LNCAP (cell line): Measurements from ENCODE around the gene SLC52A3.

ENCODE experiments used
- TF ChIP-seq, protein P1 (sequence below): fragments of 450-650 bp; IDR thresholded peaks from 2 replicates; pipeline ENCODE4 v1.5.1; 2017; ENCODE audit warnings: mild to moderate bottlenecking

The SLC52A3 gene

DNA sequence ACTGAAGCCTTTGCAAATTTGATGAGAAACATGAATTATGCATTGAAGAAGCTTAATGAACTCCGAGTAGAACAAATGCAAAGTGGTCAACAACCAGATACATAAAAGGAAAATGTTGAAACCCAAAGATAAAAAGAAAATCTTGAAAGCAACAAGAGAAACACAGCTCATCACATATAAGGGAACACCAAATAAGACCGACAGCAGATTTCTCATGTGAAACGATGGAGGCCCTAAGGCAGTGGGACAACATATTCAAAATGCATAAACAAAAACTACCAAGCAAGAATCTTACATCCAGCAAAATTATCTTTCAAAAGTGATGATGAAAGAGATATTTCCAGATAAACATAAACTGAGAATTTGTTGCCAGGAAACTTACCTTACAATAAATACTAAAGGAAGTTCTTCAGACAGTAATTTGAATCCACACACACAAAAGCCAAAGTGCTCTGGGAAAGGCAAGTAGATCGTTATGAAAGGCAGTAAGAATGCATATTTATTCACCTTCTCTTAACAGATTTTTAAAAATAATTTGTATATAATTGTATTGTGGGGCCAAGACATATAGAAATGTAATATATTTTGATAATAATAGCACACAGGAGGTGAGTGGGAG, 22.5 kb downstream of the SLC52A3 start:
- TF ChIP-seq, protein P1, sequence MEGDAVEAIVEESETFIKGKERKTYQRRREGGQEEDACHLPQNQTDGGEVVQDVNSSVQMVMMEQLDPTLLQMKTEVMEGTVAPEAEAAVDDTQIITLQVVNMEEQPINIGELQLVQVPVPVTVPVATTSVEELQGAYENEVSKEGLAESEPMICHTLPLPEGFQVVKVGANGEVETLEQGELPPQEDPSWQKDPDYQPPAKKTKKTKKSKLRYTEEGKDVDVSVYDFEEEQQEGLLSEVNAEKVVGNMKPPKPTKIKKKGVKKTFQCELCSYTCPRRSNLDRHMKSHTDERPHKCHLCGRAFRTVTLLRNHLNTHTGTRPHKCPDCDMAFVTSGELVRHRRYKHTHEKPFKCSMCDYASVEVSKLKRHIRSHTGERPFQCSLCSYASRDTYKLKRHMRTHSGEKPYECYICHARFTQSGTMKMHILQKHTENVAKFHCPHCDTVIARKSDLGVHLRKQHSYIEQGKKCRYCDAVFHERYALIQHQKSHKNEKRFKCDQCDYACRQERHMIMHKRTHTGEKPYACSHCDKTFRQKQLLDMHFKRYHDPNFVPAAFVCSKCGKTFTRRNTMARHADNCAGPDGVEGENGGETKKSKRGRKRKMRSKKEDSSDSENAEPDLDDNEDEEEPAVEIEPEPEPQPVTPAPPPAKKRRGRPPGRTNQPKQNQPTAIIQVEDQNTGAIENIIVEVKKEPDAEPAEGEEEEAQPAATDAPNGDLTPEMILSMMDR: no peak

DNA sequence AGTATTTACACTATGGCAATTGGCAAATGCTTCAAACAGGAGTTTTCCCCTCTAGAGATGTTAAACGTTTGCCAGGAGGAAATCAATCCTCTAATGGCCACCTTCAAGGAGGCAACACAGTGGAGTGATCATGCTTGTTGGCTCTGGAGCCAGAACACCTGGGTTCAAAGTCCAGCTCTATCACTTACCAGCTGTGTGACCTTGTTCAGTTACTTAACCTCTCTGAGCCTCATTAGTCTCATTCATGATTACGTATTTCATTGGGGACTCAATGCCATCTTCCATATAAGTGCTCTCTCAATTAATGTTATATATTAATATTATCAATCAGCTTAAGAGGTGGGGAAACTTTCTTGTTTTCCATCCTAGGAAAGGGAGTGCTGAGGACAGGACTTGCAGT, 26.1 kb downstream of the SLC52A3 start:
- TF ChIP-seq, protein P1: no peak

DNA sequence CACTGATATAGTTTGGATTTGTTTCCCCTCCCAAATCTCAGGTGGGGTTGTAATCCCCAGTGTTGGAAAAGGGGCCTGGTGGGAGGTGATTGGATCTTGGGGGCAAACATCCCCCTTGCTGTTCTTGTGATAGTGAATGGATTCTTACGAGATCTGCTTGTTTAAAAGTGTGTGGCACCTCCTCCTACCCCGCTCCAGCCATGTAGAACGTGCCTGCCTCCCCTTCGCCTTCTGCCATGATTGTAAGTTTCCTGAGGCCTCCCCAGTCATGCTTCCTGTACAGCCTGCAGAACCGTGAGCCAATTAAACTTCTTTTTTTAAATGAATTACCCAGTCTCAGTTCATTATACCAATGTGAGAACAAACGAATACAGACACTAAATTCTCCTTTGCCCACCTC, 26.7 kb downstream of the SLC52A3 start:
- TF ChIP-seq, protein P1: no peak

DNA sequence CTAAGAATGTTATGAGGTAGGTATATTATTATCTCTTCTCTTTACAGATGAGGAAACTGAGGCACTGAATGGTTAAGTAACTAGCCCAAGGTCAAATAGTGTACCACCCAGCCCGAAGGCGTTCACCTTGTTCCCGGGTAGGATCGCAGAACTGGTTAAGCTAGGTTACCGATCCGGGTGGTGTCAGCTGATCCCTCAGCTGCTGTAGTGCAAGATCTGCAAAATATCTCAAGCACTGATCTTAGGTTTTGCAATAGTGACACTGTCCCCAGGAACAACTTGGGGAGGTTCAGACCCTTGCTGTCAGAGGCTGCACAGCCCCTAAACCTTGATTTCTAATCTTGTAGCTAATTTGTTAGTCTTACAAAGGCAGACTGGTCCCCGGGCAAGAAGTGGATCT, 28.1 kb downstream of the SLC52A3 start:
- TF ChIP-seq, protein P1: no peak

DNA sequence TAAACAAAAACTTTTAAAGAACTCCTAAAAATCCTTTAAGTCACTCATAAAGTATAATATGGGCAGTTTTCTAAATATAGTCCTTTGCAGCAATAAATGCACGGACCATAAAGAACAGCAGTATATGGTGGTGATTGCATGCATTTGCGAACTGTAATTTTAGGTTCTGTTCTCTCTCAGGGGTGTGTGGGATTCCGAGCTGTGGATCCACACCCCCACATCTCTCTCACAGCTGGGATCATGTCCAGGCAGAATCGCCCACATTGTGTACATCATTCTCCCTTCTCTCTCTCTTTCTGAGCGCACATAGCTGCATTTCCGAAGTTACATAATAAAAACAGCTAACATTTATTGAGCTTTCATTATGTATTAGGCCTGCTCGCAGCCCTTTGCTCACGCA, 28.6 kb downstream of the SLC52A3 start:
- TF ChIP-seq, protein P1: no peak

DNA sequence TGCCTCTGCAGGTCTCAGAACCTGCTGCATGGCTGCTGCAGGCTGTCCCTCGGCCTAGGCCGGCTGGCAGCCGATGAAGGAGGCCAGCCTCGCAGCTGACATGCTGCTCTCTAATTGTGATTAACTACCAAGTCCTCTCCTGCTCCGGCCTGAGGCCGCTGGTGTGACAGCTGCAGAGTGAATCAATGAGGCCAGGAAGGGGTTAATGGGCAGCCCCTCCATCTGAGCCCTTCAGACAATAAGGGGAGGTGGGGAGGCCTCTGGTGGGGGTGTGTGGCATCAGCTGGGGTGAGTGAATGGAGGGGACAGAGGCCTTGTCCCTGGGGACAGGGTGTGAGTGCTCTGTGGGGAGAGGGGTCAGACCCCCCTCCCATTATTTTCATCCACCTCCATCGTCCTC, 34.4 kb downstream of the SLC52A3 start:
- TF ChIP-seq, protein P1: no peak

DNA sequence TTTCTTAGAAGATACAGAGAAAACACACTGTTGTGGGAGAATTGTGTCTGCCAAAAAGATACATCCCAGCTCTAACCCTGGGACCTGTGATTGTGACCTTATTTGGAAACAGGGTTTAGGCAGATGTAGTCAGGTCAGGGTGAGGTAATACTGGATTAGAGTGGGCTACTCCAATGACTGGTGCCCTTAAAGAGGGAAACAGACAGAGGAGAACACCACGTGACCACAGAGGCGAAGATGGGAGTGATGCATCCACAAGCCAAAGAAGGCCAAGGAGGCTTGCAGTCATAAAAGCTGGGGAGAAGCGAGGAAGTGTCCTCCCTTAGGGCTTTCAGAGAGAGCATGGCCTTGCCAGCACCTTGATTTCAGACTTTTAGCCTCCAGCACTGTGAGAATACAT, 35.6 kb downstream of the SLC52A3 start:
- TF ChIP-seq, protein P1: no peak
